ENCODE measurements around the gene ZBTB7C. TPM values are rescaled to one million over a fixed set of nuclear protein-coding genes. Genes with fewer than 3 reads are reported as not detected.

The ZBTB7C gene
- total RNA-seq, 1 donor from 2014 or later, result 1.4 TPM

- peaks cover 9% of the 10 kb centered on the region for H3K27me3 Mint-ChIP-seq (ENCODE audit: low read depth)
- no peak for DNase-seq (ENCODE audit: low spot score)
- H3K4me3 Mint-ChIP-seq (ENCODE audit: unreplicated experiment), result no peak overlapping the region
- H3K36me3 Mint-ChIP-seq (ENCODE audit: low read depth), result peaks cover 1% of the 10 kb centered on the region
- H3K9me3 Mint-ChIP-seq (ENCODE audit: low read depth), result no peaks in the 10 kb centered on the region
- H3K27ac Mint-ChIP-seq (ENCODE audit: unreplicated experiment), result no peak overlapping the region
- no peaks in the 10 kb centered on the region for H3K4me1 Mint-ChIP-seq (ENCODE audit: low read depth)
- TF ChIP-seq CTCF (IDR thresholded peaks at IDR 0.05), result no peak
Measured at GRCh38 chr18:48308755-48309575, 100.2 kb downstream of the ZBTB7C start.

GRCh38 chr18:48308027-48308635 lies 101.1 kb downstream of the ZBTB7C start:
- H3K9me3 Mint-ChIP-seq (ENCODE audit: low read depth), result no peaks in the 10 kb centered on the region
- no peak for DNase-seq (ENCODE audit: low spot score)
- TF ChIP-seq CTCF (IDR thresholded peaks at IDR 0.05), result no peak
- H3K27ac Mint-ChIP-seq (ENCODE audit: unreplicated experiment), result no peak overlapping the region
- no peaks in the 10 kb centered on the region for H3K4me1 Mint-ChIP-seq (ENCODE audit: low read depth)
- peaks cover 1% of the 10 kb centered on the region for H3K36me3 Mint-ChIP-seq (ENCODE audit: low read depth)
- peaks cover 9% of the 10 kb centered on the region for H3K27me3 Mint-ChIP-seq (ENCODE audit: low read depth)
- H3K4me3 Mint-ChIP-seq (ENCODE audit: unreplicated experiment), result no peak overlapping the region

- Mint-ChIP-seq H3K36me3 (ENCODE audit: low read depth) (peaks cover 1% of the 10 kb centered on the region), H3K4me3 (ENCODE audit: unreplicated experiment) (no peak overlapping the region), H3K27me3 (ENCODE audit: low read depth) (peaks cover 7% of the 10 kb centered on the region), H3K9me3 (ENCODE audit: low read depth) (no peaks in the 10 kb centered on the region), H3K4me1 (ENCODE audit: low read depth) (no peaks in the 10 kb centered on the region), H3K27ac (ENCODE audit: unreplicated experiment) (no peak overlapping the region)
- no peak for DNase-seq (ENCODE audit: low spot score)
- no peak for TF ChIP-seq CTCF (IDR thresholded peaks at IDR 0.05)
Measured at GRCh38 chr18:48306838-48307237, 102.3 kb downstream of the ZBTB7C start.

- TF ChIP-seq CTCF (IDR thresholded peaks at IDR 0.05), result no peak
- Mint-ChIP-seq H3K4me1 (ENCODE audit: low read depth) (peaks cover 8% of the 10 kb centered on the region), H3K9me3 (ENCODE audit: low read depth) (no peaks in the 10 kb centered on the region), H3K27ac (ENCODE audit: unreplicated experiment) (no peak overlapping the region), H3K27me3 (ENCODE audit: low read depth) (peaks cover 4% of the 10 kb centered on the region), H3K4me3 (ENCODE audit: unreplicated experiment) (no peak overlapping the region), H3K36me3 (ENCODE audit: low read depth) (peaks cover 1% of the 10 kb centered on the region)
- no peak for DNase-seq (ENCODE audit: low spot score)
Measured at GRCh38 chr18:48304906-48305693, 104.1 kb downstream of the ZBTB7C start.

GRCh38 chr18:48303883-48304282 lies 105.3 kb downstream of the ZBTB7C start:
- H3K36me3 Mint-ChIP-seq (ENCODE audit: low read depth), result peaks cover 1% of the 10 kb centered on the region

More at GRCh38 chr18:48303883-48304282, 105.3 kb downstream of the ZBTB7C start:
- H3K4me1 Mint-ChIP-seq (ENCODE audit: low read depth), result peaks cover 9% of the 10 kb centered on the region
- no peak overlapping the region for H3K27ac Mint-ChIP-seq (ENCODE audit: unreplicated experiment)
- H3K27me3 Mint-ChIP-seq (ENCODE audit: low read depth), result peaks cover 2% of the 10 kb centered on the region
- no peak for TF ChIP-seq CTCF (IDR thresholded peaks at IDR 0.05)
- H3K9me3 Mint-ChIP-seq (ENCODE audit: low read depth), result no peaks in the 10 kb centered on the region
- no peak overlapping the region for H3K4me3 Mint-ChIP-seq (ENCODE audit: unreplicated experiment)
- DNase-seq (ENCODE audit: low spot score), result no peak

Measured in chondrocyte (in vitro differentiated cells).